Thoracic aorta (tissue), 2 donors: Measurements from ENCODE around the gene ADGRF1. TPM values are rescaled to one million over a fixed set of nuclear protein-coding genes. Genes with fewer than 3 reads are reported as not detected.

ENCODE experiments used
- ATAC-seq: fragments of 150-250 bp; one replicate; pipeline ENCODE4 v1.8.0; 2017; ENCODE audit warnings: low read depth; ENCODE audit not compliant: insufficient number of reproducible peaks, low FRiP score
- DNase-seq: peaks from one replicate; pipeline ENCODE4 v3.0.0-alpha.2; 2020; ENCODE audit warnings: low spot score
- H3K27ac ChIP-seq, 2 donors: fragments of 200-600 bp; sonication (generic); 1 replicate in 1 of 2; 2 replicates in 1 of 2; pipeline ENCODE4 v1.5.1; 2016; ENCODE audit warnings: mild to moderate bottlenecking in 2 of 2, moderate library complexity in 2 of 2
- H3K27me3 ChIP-seq: fragments of 200-600 bp; sonication (generic); replicated peaks from 2 replicates; pipeline ENCODE4 v1.6.0; 2016; ENCODE audit warnings: mild to moderate bottlenecking; ENCODE audit not compliant: insufficient read depth
- H3K36me3 ChIP-seq: fragments of 200-600 bp; sonication (generic); one replicate; pipeline ENCODE4 v1.5.1; 2016
- H3K4me1 ChIP-seq, 2 donors: fragments of 200-600 bp; sonication (generic); 1 replicate in 1 of 2; 2 replicates in 1 of 2; pipeline versions ENCODE4 v1.5.1 to v1.6.0; 2016; ENCODE audit warnings: low read depth in 2 of 2, mild to moderate bottlenecking in 1 of 2; ENCODE audit not compliant: control insufficient read depth in 1 of 2
- H3K4me3 ChIP-seq: fragments of 200-600 bp; sonication (generic); 2 replicates; pipeline ENCODE4 v1.5.1; 2016; ENCODE audit warnings: mild to moderate bottlenecking
- H3K9me3 ChIP-seq: fragments of 200-600 bp; sonication (generic); 2 replicates; pipeline ENCODE4 v1.5.1; 2016
- total RNA-seq, 2 donors: library from RNA; depleted of rRNA; stranded (reverse); fragments of >200 nt; gene quantifications; one replicate each; pipeline versions ENCODE4 v1.1.0 to v1.2.3, GENCODE V29; 2016
- TF ChIP-seq, protein P1 (sequence below): fragments of 200-600 bp; sonication (generic); IDR thresholded peaks from one replicate; pipeline ENCODE4 v1.5.1; 2019; ENCODE audit warnings: antibody characterized with exemption

The ADGRF1 gene
- total RNA-seq, 2 donors from 2014 or later, result not detected

GRCh38 chr6:47009583-47009982, 32.5 kb downstream of the ADGRF1 start:
- Histone ChIP-seq H3K4me1 (no peaks in the 10 kb centered on the region), H3K27me3 (no peaks in the 10 kb centered on the region), H3K27ac (no peak overlapping the region), H3K9me3 (no peaks in the 10 kb centered on the region), H3K4me3 (no peak overlapping the region), H3K36me3 (no peaks in the 10 kb centered on the region)
- TF ChIP-seq, protein P1, sequence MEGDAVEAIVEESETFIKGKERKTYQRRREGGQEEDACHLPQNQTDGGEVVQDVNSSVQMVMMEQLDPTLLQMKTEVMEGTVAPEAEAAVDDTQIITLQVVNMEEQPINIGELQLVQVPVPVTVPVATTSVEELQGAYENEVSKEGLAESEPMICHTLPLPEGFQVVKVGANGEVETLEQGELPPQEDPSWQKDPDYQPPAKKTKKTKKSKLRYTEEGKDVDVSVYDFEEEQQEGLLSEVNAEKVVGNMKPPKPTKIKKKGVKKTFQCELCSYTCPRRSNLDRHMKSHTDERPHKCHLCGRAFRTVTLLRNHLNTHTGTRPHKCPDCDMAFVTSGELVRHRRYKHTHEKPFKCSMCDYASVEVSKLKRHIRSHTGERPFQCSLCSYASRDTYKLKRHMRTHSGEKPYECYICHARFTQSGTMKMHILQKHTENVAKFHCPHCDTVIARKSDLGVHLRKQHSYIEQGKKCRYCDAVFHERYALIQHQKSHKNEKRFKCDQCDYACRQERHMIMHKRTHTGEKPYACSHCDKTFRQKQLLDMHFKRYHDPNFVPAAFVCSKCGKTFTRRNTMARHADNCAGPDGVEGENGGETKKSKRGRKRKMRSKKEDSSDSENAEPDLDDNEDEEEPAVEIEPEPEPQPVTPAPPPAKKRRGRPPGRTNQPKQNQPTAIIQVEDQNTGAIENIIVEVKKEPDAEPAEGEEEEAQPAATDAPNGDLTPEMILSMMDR, result no peak
- no peak for DNase-seq
- no peak for ATAC-seq

DNA sequence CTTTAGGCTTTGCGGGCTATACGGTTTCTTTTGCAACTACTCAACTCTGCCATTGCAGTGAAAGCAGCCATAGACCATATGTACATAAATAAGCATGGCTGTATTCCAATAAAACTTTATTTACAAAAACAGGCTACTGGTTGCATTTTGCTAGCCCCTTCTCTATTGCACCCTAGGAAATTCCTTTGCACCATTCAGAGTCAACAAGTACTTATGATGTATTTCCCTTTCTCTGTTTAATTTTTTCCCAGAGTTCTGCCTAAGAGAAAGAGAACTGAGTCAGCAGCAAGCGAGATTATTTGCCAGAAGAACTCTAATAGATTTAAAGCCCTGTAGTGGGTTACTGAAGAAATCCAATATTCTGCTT, 33.8 kb downstream of the ADGRF1 start:
- TF ChIP-seq, protein P1, result no peak
- no peak for ATAC-seq
- no peak for DNase-seq
- no peak overlapping the region for H3K4me3 ChIP-seq
- H3K9me3 ChIP-seq, result no peaks in the 10 kb centered on the region
- no peaks in the 10 kb centered on the region for H3K4me1 ChIP-seq
- no peaks in the 10 kb centered on the region for H3K36me3 ChIP-seq
- H3K27ac ChIP-seq, result no peak overlapping the region
- no peaks in the 10 kb centered on the region for H3K27me3 ChIP-seq

- no peaks in the 10 kb centered on the region for H3K4me1 ChIP-seq
- DNase-seq (no peak), ATAC-seq (no peak)
- H3K27me3 ChIP-seq, result no peaks in the 10 kb centered on the region
- TF ChIP-seq, protein P1, result no peak
- H3K27ac ChIP-seq, result no peak overlapping the region
- no peak overlapping the region for H3K4me3 ChIP-seq
- H3K9me3 ChIP-seq, result no peaks in the 10 kb centered on the region
- H3K36me3 ChIP-seq, result no peaks in the 10 kb centered on the region
Observed at GRCh38 chr6:47007657-47008396, 34.3 kb downstream of the ADGRF1 start.

DNA sequence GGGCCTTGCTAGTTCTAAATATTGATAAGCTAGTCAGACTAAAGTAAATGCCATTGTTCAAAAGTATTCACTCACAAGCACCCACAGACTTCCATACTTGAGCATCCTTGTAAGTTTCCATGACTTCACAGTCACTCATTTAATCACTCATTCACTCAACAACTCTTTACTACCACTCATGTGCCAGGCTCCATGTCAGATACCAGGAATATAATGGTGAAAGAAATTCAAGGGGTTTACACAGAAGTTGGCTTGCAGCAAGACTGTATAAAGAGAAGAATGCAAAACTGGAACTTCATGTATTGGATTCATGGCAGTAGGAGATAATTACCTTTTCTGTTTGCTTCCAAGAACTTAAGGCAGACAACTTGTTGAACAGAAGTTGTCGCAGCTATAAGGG, 36.6 kb downstream of the ADGRF1 start:
- ATAC-seq (no peak), DNase-seq (no peak)
- Histone ChIP-seq H3K4me3 (no peak overlapping the region), H3K36me3 (no peaks in the 10 kb centered on the region), H3K27ac (no peak overlapping the region), H3K4me1 (no peaks in the 10 kb centered on the region), H3K27me3 (no peaks in the 10 kb centered on the region), H3K9me3 (no peaks in the 10 kb centered on the region)
- TF ChIP-seq, protein P1, result no peak

- Histone ChIP-seq H3K27me3 (no peaks in the 10 kb centered on the region), H3K4me3 (no peak overlapping the region), H3K4me1 (no peaks in the 10 kb centered on the region), H3K36me3 (no peaks in the 10 kb centered on the region), H3K9me3 (no peaks in the 10 kb centered on the region), H3K27ac (no peak overlapping the region)
- TF ChIP-seq, protein P1, result no peak
- DNase-seq (no peak), ATAC-seq (no peak)
Observed at GRCh38 chr6:47004463-47004862, 37.7 kb downstream of the ADGRF1 start.
